ENCODE results near the gene MYLK.
"Not testable (repeated sequence)": the region's sequence is repeated elsewhere in the genome, so short reads cannot be mapped to it uniquely, and the experiment has no call there.

The MYLK gene

GRCh38 chr3:123702720-123703119 is 181.4 kb downstream of the MYLK start:
- Histone ChIP-seq H3K4me3 (IDR thresholded peaks at IDR 0.05; ENCODE audit: insufficient read depth, low read depth, low read length) (no peak overlapping the region), H3K79me2 (ENCODE audit: insufficient read depth, low read depth) (no peaks in the 10 kb centered on the region), H2AFZ (ENCODE audit: low read depth) (no peak overlapping the region), H3K4me2 (no peak overlapping the region), H3K4me1 (ENCODE audit: low read depth, poor library complexity, severe bottlenecking) (no peaks in the 10 kb centered on the region), H4K20me1 (ENCODE audit: insufficient read depth) (no peaks in the 10 kb centered on the region), H3K9ac (no peak overlapping the region), H3K36me3 (ENCODE audit: insufficient read depth) (no peaks in the 10 kb centered on the region), H3K27me3 (ENCODE audit: insufficient read depth, low read depth) (no peaks in the 10 kb centered on the region), H3K27ac (no peak overlapping the region)
- TF ChIP-seq CTCF (conservative IDR thresholded peaks at IDR 0.05; ENCODE audit: low read depth, low read length) = no peak

DNA sequence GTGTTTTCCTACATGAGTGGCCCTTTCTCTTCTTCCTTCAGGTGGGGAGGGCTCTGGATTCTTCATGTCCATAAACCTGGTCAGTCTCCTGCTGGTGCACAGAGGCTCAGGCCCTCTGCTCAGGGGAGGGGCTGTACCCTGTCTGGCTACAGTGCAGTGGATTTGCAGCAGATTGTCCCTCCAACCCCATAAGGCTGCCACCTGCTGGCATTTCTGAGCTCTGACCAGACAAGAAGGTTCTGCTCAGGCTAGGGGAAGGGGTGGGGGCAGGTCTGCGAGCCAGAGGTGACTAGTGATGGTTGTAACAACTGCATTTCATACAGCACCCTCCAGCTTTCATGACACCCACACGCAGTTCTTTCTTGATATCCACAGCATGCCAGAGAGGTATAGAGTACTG is 182.1 kb downstream of the MYLK start:
- H3K9ac ChIP-seq; H4K20me1 ChIP-seq (ENCODE audit: insufficient read depth); H2AFZ ChIP-seq (ENCODE audit: low read depth); H3K27me3 ChIP-seq (ENCODE audit: insufficient read depth, low read depth); H3K36me3 ChIP-seq (ENCODE audit: insufficient read depth); H3K4me3 ChIP-seq (IDR thresholded peaks at IDR 0.05; ENCODE audit: insufficient read depth, low read depth, low read length); H3K4me2 ChIP-seq; H3K4me1 ChIP-seq (ENCODE audit: low read depth, poor library complexity, severe bottlenecking); H3K27ac ChIP-seq; H3K79me2 ChIP-seq (ENCODE audit: insufficient read depth, low read depth): not testable (repeated sequence)
- peak; percentile 60; the same call in 1 of the 2 replicates for TF ChIP-seq CTCF (conservative IDR thresholded peaks at IDR 0.05; ENCODE audit: low read depth, low read length)

GRCh38 chr3:123700791-123701722 is 183.1 kb downstream of the MYLK start:
- Histone ChIP-seq H3K4me1 (ENCODE audit: low read depth, poor library complexity, severe bottlenecking) (no peaks in the 10 kb centered on the region), H3K9ac (no peak overlapping the region), H4K20me1 (ENCODE audit: insufficient read depth) (no peaks in the 10 kb centered on the region), H3K36me3 (ENCODE audit: insufficient read depth) (no peaks in the 10 kb centered on the region), H2AFZ (ENCODE audit: low read depth) (no peak overlapping the region), H3K27ac (no peak overlapping the region), H3K27me3 (ENCODE audit: insufficient read depth, low read depth) (no peaks in the 10 kb centered on the region), H3K4me2 (no peak overlapping the region), H3K79me2 (ENCODE audit: insufficient read depth, low read depth) (no peaks in the 10 kb centered on the region), H3K4me3 (IDR thresholded peaks at IDR 0.05; ENCODE audit: insufficient read depth, low read depth, low read length) (no peak overlapping the region)
- TF ChIP-seq CTCF (conservative IDR thresholded peaks at IDR 0.05; ENCODE audit: low read depth, low read length) = no peak

GRCh38 chr3:123698813-123699212 is 185.3 kb downstream of the MYLK start:
- Histone ChIP-seq H3K4me2 (no peak overlapping the region), H2AFZ (ENCODE audit: low read depth) (no peak overlapping the region), H3K27me3 (ENCODE audit: insufficient read depth, low read depth) (no peaks in the 10 kb centered on the region), H4K20me1 (ENCODE audit: insufficient read depth) (no peaks in the 10 kb centered on the region), H3K4me1 (ENCODE audit: low read depth, poor library complexity, severe bottlenecking) (no peaks in the 10 kb centered on the region), H3K27ac (no peak overlapping the region), H3K9ac (no peak overlapping the region), H3K36me3 (ENCODE audit: insufficient read depth) (no peaks in the 10 kb centered on the region), H3K79me2 (ENCODE audit: insufficient read depth, low read depth) (no peaks in the 10 kb centered on the region), H3K4me3 (IDR thresholded peaks at IDR 0.05; ENCODE audit: insufficient read depth, low read depth, low read length) (no peak overlapping the region)
- no peak for TF ChIP-seq CTCF (conservative IDR thresholded peaks at IDR 0.05; ENCODE audit: low read depth, low read length)
